HG02759 (cell line): Measurements from ENCODE around the gene TMEM207.
A peak's percentile ranks its signal among the peaks of the same experiment; 100 is the strongest.
"Not testable (repeated sequence)": the region's sequence is repeated elsewhere in the genome, so short reads cannot be mapped to it uniquely, and the experiment has no call there.

Experiments
- ATAC-seq: cut with Tn5 transposase; IDR thresholded peaks from one replicate; pipeline ENCODE4 v1.9.1; 2021; ENCODE audit warnings: mild to moderate bottlenecking, moderate library complexity; ENCODE audit not compliant: unreplicated experiment

Gene TMEM207

DNA sequence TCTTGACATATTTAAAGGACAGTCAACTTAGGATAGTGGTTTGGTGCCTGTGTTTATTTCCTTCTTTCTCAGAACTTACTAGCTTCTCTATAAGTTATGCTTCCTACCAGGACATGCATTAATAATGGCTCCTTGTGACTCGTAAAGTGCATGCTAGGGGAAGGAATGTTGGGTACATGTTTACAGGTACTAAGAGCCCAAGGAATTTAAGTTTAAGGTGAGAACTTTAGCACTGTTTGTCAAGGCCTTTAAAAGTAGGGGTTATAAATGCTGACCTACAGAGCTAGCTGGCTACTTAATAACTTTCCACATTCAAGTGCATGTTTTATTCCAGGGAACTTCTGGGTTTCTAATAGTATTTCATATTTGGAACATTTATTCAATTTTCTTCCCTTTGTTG is at the start of gene TMEM207:
TMEM207 (minus strand) TSS at position 101 of the 400 bp plus-strand sequence; CDS start at position 9, 92 bp downstream.
- no peak for ATAC-seq

DNA sequence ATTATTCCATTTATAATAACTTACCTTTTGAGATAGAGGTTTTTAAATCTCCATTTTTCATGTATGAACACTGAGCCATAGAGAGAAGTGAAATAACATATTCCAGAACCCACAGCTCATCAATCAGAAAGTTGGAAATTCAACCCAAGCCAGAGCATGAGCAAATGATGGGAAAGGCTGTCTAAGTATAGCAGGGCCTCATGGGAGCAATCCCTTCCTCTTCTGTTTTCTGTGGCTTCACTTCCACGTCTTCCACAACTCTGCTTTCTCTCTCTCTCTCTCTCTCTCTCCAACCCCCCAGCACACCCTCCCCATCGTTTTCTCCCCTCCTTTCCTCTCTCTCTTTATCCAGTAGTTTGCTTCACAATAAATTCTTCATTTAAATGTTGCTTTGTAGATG is 49.4 kb upstream of the TMEM207 start:
- no peak for ATAC-seq

DNA sequence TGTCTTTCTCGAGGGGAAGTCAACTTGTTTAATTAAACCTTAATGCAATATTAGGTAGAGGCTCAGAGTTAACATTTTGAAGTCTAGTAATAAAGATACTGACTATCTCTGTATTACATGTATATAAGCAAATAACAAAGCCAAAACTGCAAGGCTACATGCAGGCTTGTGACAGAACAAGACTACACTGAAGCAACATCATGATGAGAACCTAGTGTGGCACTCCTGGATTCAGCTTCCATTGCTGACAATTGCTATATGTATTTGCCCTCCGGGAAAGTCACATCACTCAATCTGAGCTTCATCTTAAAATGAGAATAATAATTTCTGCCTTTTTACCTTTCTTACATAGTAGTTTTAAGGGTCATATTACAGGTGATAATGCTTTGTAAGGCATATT is 48.6 kb upstream of the TMEM207 start:
- ATAC-seq: no peak

DNA sequence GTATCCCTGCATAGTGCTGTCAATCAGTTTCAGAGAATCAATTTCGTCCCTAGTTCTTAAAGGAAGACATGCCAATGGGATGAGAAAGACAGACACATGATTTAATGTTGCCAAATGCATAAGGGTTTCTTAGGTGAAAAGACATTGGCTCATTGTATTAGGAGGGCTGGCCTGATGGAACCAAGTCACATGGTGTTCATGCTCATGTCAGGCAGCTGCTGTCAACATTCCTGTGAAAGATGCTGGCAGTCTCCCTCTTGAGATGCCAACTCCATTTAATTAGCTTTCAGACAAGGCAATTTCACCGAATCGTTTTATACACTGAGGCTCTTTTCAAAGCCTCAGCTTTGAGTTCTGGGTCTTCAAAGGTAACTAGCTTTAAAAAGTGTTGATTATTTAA is 48.1 kb upstream of the TMEM207 start:
- ATAC-seq: no peak

DNA sequence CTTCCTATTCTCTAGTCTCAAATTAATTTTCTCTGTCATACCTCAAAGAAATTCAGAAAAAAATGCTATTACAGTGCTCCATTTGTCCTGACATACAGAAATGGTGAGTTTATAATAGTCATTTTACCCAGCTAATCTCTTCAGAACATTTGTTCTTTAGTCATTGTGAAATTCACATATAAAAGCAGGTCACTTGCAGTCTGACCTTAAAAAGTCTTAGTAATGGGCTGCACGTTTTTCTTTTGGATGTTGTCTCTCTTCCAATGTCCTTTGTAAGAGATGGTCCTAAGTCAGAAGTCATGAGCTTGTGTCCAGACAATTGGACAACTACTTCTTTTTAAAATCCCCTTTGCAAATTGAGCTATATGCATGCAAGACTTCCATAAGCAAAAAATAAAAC is 47.2 kb upstream of the TMEM207 start:
- ATAC-seq: no peak

- ATAC-seq: no peak
These were observed 46.1 kb upstream of the TMEM207 start for GRCh38 chr3:190495796-190496195.

DNA sequence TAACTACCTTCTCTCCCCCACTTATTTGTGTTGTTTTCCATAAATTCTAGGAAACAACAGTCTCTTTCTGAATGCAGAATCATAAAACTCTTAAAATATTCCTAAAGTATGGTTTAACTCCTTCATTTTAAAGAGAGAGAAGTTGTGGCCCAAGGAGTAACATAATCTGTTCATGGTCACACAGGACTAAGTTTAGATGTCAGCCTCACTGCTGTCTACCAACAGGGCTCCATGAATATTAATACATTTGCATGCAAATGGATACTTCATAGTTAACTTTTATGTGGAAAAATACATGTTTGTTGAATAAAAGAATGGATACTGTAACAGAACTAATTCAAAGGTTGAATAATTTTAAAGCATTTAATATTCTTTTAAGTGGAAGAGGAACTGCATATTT is 45.7 kb upstream of the TMEM207 start:
- no peak for ATAC-seq

DNA sequence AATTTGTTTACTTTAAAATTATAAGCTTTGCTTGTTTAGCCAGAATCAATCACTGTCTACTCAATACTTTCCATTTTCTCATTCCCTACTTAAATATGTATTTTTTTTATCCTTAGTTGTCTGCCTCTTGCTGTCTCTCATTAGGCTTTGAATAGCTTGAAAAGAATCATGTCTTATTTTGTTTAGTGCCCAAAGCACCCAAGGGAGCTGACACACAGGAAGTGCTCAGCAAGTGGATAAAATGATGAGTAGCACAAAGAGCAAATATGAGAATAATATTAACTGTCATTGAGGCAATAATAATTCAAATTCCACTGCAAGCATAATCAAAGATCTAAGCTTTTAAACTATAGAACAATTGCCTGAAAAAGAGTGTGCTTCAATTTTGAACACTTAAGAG is 45.2 kb upstream of the TMEM207 start:
- no peak for ATAC-seq

DNA sequence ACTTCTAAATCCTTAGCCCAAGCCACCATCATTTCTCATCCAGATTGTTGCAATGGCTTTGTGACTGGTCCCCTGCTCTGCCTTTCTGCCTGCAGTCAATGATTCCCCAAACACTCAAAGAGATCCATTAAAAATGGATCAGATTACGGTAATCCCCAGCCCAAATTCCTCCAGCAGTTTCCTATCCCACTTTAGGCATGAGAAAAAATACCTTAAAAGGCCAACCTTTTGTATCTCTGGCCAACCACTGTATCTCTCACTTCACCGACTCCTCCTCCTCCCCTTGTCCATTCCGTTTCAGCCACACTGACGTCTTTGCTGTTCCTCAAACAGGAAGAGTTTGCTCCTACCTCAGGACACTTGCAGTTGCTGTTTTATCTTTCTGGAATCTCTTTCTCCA is 43.3 kb upstream of the TMEM207 start:
- ATAC-seq: no peak

GRCh38 chr3:190492129-190492528 is 42.4 kb upstream of the TMEM207 start:
- no peak for ATAC-seq

DNA sequence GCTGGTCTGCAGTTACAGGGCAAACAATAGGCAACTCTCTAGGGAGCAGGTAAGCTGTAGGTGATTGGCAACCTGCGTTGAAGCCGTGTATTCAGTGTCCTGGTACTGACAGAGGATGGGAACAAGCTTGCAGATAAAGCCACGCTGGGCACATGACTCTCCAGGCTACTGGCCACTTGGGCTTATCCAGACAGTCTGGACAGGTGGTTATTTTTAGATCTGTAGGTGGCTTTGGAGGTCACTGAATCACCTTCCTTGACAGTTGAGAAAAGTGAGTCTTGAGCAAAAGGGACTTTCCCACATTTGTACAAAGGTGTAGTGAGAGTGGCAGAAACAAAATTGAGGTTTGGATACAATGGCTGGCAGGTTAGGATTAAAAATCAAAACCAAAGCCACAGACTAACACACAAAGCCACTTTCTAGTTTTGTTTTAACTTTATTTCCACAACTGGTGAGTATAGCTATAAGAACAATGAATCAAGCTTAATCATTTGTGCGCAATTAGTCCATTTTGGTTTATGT is 41.9 kb upstream of the TMEM207 start:
- peak; percentile 47 for ATAC-seq

GRCh38 chr3:190486908-190487607 is 37.4 kb upstream of the TMEM207 start:
- no peak for ATAC-seq

DNA sequence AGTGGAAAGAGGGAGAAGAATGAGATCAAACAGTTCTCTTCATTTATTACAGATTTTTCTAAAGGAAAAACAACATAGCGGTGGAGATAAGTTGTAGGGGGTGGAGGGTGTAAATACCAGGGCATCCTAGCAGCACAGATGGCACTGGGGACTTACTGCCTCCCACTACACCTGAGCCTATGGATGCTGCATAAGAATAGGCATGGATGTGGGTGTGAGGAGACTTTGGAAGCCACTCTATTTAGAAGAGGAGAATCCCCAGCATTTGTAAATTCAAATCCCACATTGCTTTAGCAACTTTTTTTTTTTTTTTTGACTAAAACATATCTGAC is 36.8 kb upstream of the TMEM207 start:
- no peak for ATAC-seq

GRCh38 chr3:190485830-190486532 is 36.3 kb upstream of the TMEM207 start:
- ATAC-seq: no peak

DNA sequence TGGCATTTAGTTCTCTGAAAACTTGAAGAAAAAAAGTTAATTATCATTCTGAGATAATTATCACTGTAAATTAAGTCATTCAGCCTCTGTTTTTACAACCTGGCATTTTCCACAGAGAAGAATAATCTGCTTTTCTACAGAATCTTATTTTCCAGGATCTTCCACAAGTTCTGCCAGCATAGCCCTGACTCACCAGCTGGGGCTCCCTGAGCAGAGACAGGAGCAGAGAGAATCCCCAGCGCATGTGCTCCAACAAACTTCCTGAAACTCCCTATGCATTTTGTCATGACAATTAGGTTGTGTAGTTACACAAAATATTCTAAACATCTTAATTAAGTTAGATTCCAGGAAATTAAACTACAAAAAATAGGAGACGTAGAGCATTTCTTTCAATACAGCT is 32.1 kb upstream of the TMEM207 start:
- ATAC-seq: no peak

- ATAC-seq: not testable (repeated sequence)
These were observed 23.6 kb upstream of the TMEM207 start for GRCh38 chr3:190473261-190473660.

DNA sequence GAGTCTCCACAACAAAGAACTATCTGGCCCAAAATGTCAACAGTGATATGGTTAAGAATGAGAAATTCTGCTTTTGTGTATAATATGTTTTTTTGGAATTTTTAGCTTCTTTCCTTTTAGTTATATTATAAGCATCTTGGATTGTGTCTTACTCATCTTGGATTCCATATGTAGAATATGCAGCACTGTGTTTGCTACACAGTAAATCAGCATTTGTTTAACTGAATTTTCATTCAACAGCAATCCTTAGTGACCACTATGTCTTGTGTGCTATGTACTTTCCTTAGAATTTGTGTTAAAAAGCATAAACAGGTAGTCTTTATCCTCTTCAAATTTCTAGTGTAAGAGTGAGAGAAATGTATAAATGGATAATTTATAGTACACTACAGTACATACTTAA is 18.2 kb upstream of the TMEM207 start:
- no peak for ATAC-seq

- no peak for ATAC-seq
These were observed 8.3 kb upstream of the TMEM207 start for GRCh38 chr3:190458040-190458439.

- ATAC-seq: no peak
These were observed 7.1 kb upstream of the TMEM207 start for GRCh38 chr3:190456770-190457169.

GRCh38 chr3:190455828-190456227 is 6.1 kb upstream of the TMEM207 start:
- ATAC-seq: no peak

GRCh38 chr3:190448256-190448655 is 1.4 kb downstream of the TMEM207 start:
- no peak for ATAC-seq

- no peak for ATAC-seq
These were observed 3.0 kb downstream of the TMEM207 start for GRCh38 chr3:190446573-190447279.
